Measurements from ENCODE around the gene SF3B6.

The SF3B6 gene, protein sequence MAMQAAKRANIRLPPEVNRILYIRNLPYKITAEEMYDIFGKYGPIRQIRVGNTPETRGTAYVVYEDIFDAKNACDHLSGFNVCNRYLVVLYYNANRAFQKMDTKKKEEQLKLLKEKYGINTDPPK

GRCh38 chr2:24075915-24076848 lies at the start of gene SF3B6:
SF3B6 (minus strand) TSS chr2:24076326; CDS start chr2:24076229, 97 bp downstream.
- no peak for TF ChIP-seq CTCF (IDR thresholded peaks at IDR 0.05; ENCODE audit: insufficient read depth, missing control alignments)
- DNase-seq (ENCODE audit: insufficient read length, low spot score) (peak; percentile 71), FAIRE-seq (no peak)

GRCh38 chr2:24123922-24124580 lies 47.9 kb upstream of the SF3B6 start:
- DNase-seq (ENCODE audit: insufficient read length, low spot score) (no peak), FAIRE-seq (no peak)
- TF ChIP-seq CTCF (IDR thresholded peaks at IDR 0.05; ENCODE audit: insufficient read depth, missing control alignments), result no peak

- FAIRE-seq, result no peak
- TF ChIP-seq CTCF (IDR thresholded peaks at IDR 0.05; ENCODE audit: insufficient read depth, missing control alignments), result no peak
- DNase-seq (ENCODE audit: insufficient read length, low spot score), result peak; percentile 67
These were observed 47.2 kb upstream of the SF3B6 start, which contains the start of the genes FAM228B and PFN4 for GRCh38 chr2:24123195-24123921. FAM228B (plus strand) TSS chr2:24123469; CDS start chr2:24124362, 893 bp downstream. PFN4 (minus strand) TSS chr2:24123334; CDS start chr2:24122535, 799 bp downstream.

GRCh38 chr2:24122366-24123194 lies 46.5 kb upstream of the SF3B6 start:
- DNase-seq (ENCODE audit: insufficient read length, low spot score) (no peak), FAIRE-seq (no peak)
- TF ChIP-seq CTCF (IDR thresholded peaks at IDR 0.05; ENCODE audit: insufficient read depth, missing control alignments), result no peak

DNA sequence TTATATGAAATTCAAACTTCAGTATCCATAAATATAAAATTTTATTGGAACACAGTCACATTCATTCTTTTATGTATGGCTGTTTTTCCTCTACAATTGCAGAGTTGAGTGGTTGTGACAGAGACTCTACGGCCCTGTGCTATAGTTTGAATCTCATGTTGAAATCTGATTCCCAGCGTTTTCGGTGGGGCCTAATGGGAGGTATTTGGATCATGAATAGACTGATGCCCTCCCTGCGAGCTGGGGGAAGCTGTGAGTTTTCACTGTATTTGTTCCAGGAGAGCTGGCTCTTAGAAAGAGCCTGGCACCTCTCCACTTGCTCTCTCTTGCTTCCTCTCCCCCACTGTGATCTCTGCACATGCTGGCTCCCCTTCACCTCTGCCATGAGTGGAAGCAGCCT lies 45.3 kb upstream of the SF3B6 start:
- no peak for DNase-seq (ENCODE audit: insufficient read length, low spot score)
- FAIRE-seq, result no peak
- no peak for TF ChIP-seq CTCF (IDR thresholded peaks at IDR 0.05; ENCODE audit: insufficient read depth, missing control alignments)

GRCh38 chr2:24121066-24121465 lies 44.9 kb upstream of the SF3B6 start:
- no peak for TF ChIP-seq CTCF (IDR thresholded peaks at IDR 0.05; ENCODE audit: insufficient read depth, missing control alignments)
- FAIRE-seq (no peak), DNase-seq (ENCODE audit: insufficient read length, low spot score) (no peak)
